Neuron (in vitro differentiated cells): Measurements from ENCODE around the gene BAHCC1.
"Not testable (repeated sequence)": the region's sequence is repeated elsewhere in the genome, so short reads cannot be mapped to it uniquely, and the experiment has no call there.

Source experiments
- H2AFZ ChIP-seq: one replicate; pipeline ENCODE4 v1.6.1; 2013; ENCODE audit warnings: low read depth, mild to moderate bottlenecking, inconsistent platforms, low read length, moderate library complexity
- H3K27me3 ChIP-seq: one replicate; pipeline ENCODE4 v1.6.1; 2013; ENCODE audit warnings: low read length; ENCODE audit not compliant: insufficient read depth
- H3K36me3 ChIP-seq: one replicate; pipeline ENCODE4 v1.6.1; 2013; ENCODE audit warnings: low read length; ENCODE audit not compliant: insufficient read depth
- H3K4me1 ChIP-seq: one replicate; pipeline ENCODE4 v1.6.1; 2013; ENCODE audit warnings: low read length; ENCODE audit not compliant: insufficient read depth
- H3K4me3 ChIP-seq: 2 replicates; pipeline ENCODE4 v1.5.1; 2013; ENCODE audit warnings: mild to moderate bottlenecking, low read length, moderate library complexity
- H3K9me3 ChIP-seq: one replicate; pipeline ENCODE4 v1.6.1; 2013; ENCODE audit warnings: low read length

BAHCC1 gene

DNA sequence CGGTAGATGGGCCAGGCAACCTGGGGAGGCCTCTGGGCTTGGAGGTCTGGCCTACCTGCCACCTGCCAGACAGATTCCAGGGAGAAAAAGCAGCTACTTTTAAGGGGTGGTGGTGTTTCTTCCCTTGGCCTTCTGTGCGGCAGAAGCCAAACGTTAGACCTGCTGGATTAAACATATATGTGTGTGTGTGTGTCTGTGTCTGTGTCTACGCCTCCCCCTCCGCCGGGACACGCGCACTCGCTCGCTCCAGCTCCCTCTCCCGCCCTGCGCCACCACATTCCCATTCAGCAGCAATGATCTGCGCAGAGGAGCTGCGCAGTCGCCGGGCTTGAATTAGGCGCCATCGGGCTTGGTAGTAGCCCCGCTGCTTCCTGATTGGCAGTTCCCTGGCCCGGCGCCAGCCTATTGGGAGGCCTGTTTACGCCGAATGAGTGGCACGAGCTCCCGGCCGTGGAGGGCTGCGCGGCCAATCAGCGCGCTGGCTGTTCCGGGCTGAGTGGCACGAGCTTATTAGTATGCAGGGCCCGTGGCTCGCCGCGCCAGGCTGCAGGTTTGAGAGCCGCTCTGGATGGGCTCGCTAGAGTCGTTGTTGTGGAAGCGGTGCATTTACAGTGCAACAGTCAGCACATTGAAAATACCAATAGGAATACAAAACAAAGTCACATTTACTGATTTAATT, at the start of gene BAHCC1:
BAHCC1 (plus strand) TSS at position 537 of the 679 bp plus-strand sequence. CDS start 4,283 bp downstream, outside the sequence.
- Histone ChIP-seq H3K4me1 (peaks cover 48% of the 10 kb centered on the region), H2AFZ (no peak within 1 kb of the TSS), H3K27me3 (no peaks in the 10 kb centered on the region), H3K9me3 (no peaks in the 10 kb centered on the region), H3K36me3 (peaks cover 4% of the 10 kb centered on the region), H3K4me3 (peak within 1 kb of the TSS; percentile 62)

DNA sequence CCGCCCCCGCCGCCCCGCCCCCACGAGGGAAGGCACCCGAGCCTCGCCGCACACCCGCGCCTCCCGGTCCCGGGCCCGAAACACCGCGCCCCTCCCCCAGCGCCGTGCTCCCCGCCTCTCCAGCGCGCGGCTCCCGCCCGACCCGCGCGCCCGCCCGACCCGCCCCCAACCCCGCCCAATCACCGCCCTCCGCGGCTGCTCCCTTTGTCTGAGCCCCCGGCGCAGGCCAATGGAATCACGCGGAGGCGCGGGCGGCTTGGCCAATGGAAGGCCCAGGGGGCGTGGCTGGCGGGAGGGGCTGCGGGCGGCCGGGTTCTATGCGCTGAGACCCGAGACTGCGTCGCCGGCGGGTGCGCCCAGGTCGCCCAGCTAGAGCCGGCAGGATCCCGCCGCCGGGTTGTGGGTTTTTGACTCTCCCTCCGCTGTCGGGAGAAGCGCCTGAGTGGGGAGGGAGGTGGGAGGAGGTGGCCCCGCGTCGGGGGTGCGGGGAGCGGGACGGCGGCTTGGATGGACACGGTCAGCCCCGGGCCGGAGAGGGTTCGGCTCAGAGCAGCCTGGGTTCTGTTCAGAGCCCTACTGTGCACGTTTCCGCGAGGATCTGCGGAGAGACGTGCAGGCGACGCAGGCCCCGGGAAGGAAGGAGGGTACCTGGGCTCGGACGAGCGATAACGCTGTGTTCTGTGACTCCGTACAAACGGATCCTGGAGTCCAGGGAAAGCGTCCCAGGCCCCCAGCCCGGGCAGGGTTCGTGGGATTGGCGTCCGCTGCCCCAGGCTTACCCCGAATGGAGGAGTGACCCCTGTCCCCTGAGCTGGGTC, 49.0 kb upstream of the BAHCC1 start:
- Histone ChIP-seq H3K27me3 (no peaks in the 10 kb centered on the region), H3K4me3 (peak overlapping the region; percentile 67), H2AFZ (no peak overlapping the region), H3K9me3 (no peaks in the 10 kb centered on the region), H3K36me3 (no peaks in the 10 kb centered on the region), H3K4me1 (peaks cover 43% of the 10 kb centered on the region)

DNA sequence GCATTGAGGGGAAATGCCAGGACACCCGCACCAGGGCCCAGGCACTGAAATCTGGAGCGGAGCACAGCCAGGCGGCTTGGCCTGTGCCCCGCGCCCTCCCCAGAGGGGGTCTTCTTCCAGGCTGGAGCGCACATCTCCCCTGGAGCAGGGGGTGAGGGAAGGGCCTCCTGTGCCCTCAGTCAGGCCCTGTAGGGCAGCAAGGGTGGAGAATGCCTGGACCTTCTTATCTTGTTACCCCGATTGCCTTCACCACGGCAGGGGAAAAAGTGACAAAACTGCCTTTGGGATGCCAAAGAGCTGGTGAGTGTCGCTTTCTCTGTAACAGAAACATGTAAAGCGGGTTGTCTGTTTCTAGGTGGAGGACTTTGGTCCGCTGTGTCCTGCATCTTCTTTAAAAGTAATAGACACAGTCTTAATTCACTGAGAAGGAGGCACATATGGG, 48.3 kb upstream of the BAHCC1 start:
- Histone ChIP-seq H3K4me1 (peaks cover 36% of the 10 kb centered on the region), H3K27me3 (no peaks in the 10 kb centered on the region), H3K9me3 (no peaks in the 10 kb centered on the region), H3K36me3 (no peaks in the 10 kb centered on the region), H2AFZ (no peak overlapping the region), H3K4me3 (peak overlapping the region; percentile 67)

DNA sequence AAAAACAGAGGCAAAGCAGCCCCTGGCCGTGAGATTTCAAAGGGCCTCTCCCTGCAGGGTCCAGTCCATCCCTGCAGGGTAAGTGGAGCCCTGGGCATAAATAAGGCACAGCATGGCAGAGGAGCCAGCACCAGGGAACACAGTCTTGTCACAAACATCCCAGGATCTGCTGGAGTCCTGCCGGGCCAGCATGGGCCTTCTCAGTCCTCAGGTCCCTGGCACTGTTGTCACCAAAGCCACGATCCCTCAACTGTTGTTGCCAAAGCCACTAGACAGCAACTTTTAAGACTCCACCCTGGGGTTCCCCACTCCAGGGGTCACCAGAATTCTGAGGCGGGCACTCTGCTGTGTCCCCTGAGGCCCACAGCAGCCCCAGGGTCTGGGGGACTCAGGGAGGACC, 47.8 kb upstream of the BAHCC1 start:
- Histone ChIP-seq H2AFZ (no peak overlapping the region), H3K9me3 (no peaks in the 10 kb centered on the region), H3K36me3 (no peaks in the 10 kb centered on the region), H3K4me1 (peaks cover 31% of the 10 kb centered on the region), H3K27me3 (no peaks in the 10 kb centered on the region), H3K4me3 (no peak overlapping the region)

DNA sequence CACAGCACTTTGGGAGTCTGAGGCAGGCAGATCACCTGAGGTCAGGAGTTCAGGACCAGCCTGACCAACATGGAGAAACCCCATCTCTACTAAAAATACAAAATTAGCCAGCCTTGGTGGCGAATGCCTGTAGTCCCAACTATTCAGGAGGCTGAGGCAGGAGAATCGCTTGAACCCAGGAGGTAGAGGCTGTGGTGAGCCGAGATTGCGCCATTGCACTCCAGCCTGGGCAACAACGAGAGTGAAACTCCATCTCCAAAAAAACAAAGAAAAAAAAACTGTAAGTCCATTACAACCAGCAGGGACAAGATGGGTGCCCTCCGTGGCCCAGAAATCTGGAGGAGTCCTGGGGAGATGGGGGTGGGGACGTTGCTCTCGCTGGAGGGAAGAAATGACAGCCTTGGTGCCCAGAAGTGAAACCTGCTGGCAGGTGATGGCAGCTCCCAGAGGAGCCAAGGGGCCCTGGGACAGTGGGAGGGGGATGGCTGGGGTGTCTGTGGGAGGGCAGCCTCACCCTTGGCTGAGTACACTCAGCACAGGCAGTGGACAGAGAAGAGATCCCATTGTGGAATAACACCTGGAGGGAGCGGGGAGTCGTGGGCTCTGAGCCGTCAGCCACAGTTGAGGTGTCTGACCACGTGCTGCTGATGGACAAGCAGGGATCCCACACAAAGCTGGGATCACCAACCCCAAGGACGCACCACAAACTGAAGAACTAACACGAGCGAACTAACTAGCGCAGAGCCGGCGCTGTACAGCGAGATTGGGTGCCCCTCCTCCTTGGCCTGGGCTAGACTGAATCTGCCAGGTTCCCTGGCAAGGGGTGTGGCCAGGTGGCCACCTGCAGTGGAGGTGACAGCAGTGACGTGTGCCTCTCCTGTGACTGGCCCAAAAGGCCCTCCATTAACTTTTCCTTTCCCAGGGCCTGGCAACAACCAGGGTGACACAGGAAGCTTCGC, 46.9 kb upstream of the BAHCC1 start:
- Histone ChIP-seq H3K4me3 (no peak overlapping the region), H3K36me3 (no peaks in the 10 kb centered on the region), H3K9me3 (no peaks in the 10 kb centered on the region), H2AFZ (no peak overlapping the region), H3K4me1 (peaks cover 27% of the 10 kb centered on the region), H3K27me3 (no peaks in the 10 kb centered on the region)

DNA sequence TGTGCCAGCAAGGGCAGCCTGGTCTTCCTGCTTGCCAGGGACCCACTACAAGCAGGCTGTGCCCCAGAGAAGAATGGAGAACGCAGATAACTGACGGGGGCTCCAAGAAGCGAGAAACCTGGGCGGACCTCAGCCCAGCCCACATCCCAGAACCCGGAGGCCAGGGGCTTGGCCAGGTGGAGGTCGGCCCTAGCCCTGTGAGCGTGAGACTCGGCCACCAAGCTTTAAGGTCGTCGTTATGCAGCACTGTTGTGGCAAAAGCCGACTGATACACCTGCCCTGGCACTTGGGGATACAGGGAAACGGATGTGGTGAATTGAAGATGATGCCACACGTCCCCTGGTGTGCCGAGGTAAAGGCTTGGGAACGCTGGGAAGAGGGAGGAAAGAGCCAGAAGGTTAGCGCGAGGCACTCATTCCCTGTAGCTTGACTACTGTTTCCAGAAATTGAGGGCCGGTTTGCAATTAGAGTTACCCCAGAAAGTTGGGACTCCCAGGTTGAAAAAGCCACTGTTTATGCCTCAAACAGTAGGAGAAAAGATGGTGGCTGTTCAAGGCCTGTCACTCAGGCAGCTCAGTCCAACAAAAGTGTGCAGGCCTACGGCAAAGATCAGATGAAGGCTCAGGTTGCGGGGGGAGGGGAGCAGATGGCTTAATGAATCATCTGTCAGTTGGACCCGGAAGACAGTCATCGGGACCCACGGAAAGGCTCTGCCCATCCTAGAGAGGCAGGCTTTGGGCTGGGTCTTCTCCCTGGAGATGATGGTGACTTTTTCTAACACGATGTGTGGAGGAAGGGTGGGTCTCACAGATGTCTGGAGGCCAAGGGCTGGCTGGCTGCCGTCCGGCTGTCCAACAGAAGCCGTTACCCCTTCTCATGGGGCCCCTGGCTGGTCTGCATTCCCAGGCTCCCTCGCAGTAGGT, 45.6 kb upstream of the BAHCC1 start:
- Histone ChIP-seq H3K4me3 (no peak overlapping the region), H3K9me3 (no peaks in the 10 kb centered on the region), H3K36me3 (no peaks in the 10 kb centered on the region), H2AFZ (no peak overlapping the region), H3K4me1 (peaks cover 27% of the 10 kb centered on the region), H3K27me3 (peaks cover 3% of the 10 kb centered on the region)

DNA sequence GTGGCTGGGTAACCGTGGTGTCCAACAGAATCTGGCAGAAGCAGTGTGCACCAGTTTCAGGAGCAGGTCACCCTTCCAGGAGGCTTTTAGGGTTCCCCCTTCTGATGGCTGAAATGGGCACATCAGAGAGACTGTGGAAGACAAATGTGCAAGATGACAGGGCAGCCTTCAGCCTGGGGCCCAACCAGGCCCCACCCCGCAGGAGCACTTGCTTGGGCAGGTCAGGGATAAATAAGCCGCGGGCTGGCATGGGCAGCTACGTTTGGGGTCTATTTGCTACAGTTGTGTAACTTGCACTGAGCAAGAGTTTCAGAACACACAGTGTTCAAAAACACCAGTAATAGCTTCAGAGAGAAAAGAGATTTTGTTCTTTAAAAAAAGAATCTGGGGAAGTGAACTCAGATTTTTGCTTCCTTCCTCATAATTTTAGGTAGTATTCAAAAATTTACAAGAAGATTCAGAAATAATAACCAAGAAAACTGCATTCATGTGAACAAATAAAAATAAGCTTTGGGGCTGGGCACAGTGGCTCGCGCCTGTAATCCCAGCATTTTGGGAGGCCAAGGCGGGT, 44.9 kb upstream of the BAHCC1 start:
- Histone ChIP-seq H3K4me3 (no peak overlapping the region), H3K36me3 (no peaks in the 10 kb centered on the region), H2AFZ (no peak overlapping the region), H3K27me3 (peaks cover 3% of the 10 kb centered on the region), H3K9me3 (no peaks in the 10 kb centered on the region), H3K4me1 (peaks cover 27% of the 10 kb centered on the region)

DNA sequence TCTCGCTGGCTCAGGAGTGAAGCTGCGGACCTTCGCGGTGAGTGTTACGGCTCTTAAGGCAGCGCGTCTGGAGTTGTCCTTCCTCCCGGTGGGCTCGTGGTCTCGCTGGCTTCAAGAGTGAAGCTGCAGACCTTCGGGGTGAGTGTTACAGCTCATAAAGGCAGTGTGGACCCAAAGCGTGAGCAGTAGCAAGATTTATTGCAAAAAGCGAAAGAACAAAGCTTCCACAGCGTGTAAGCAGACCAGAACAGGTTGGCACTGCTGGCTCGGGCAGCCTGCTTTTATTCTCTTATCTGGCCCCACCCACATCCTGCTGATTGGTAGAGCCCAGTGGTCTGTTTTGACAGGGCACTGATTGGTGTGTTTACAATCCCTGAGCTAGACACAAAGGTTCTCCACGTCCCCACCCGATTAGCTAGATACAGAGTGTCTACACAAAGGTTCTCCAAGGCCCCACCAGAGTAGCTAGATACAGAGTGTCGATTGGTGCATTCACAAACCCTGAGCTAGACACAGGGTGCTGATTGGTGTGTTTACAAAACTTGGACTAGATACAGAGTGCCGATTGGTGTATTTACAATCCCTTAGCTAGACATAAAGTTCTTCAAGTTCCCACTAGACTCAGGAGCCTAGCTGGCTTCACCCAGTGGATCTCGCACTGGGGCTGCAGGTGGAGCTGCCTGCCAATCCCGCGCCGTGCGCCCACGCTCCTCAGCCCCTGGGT, 43.8 kb upstream of the BAHCC1 start:
- not testable (repeated sequence) for H3K9me3 ChIP-seq, H3K4me3 ChIP-seq, H3K27me3 ChIP-seq, H3K36me3 ChIP-seq, H2AFZ ChIP-seq
- peaks cover 26% of the 10 kb centered on the region for H3K4me1 ChIP-seq

DNA sequence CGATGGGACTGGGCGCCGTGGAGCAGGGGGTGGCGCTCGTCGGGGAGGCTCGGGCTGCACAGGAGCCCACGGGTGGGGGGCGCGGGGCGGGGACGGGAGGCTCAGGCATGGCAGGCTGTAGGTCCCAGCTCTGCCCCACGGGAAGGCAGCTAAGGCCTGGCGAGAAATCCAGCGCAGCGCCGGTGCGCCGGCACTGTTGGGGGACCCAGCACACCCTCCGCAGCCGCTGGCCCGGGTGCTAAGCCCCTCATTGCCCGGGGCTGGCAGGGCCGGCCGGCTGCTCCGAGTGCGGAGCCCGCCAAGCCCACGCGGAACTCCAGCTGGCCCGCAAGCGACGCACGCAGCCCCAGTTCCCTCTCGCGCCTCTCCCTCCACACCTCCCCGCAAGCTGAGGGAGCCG, 43.2 kb upstream of the BAHCC1 start:
- H3K36me3 ChIP-seq, H3K4me3 ChIP-seq, H2AFZ ChIP-seq, H3K27me3 ChIP-seq, H3K9me3 ChIP-seq: not testable (repeated sequence)
- peaks cover 21% of the 10 kb centered on the region for H3K4me1 ChIP-seq

DNA sequence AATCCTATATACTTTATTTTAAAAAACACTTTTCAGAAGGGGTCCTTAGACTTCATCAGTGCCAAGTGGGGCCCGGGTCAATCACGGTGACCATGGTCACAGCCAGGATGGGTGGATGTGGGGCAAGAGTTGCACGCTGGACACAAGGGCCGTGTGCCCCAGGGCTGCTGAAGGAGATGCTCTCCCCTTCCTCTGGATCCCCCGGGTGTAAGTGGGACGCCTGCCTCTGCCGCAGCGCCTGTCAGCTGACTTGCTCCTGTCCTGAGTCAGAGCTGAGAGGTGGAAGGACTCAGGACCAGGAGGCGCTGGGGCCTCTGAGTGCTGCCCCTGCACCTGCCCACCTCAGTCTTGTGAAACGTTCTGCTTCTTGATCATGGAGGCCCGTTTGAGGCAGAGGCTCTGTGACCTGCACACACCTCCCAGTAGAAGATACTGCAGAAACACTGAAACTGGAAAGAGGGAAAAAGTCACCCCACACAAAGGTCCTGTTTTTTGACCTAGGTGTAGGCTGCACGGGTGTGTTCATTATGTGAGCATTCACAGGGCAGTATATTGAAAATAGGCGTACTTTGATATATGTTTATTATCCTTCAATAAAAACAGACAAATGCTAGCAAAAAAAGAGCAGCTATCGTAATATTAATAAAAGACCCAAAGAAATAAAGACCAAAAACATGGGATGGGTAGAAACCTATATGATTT, 40.9 kb upstream of the BAHCC1 start:
- Histone ChIP-seq H3K27me3 (peaks cover 3% of the 10 kb centered on the region), H3K4me1 (peaks cover 12% of the 10 kb centered on the region), H3K9me3 (peaks cover 2% of the 10 kb centered on the region), H3K36me3 (no peaks in the 10 kb centered on the region), H3K4me3 (no peak overlapping the region), H2AFZ (no peak overlapping the region)

DNA sequence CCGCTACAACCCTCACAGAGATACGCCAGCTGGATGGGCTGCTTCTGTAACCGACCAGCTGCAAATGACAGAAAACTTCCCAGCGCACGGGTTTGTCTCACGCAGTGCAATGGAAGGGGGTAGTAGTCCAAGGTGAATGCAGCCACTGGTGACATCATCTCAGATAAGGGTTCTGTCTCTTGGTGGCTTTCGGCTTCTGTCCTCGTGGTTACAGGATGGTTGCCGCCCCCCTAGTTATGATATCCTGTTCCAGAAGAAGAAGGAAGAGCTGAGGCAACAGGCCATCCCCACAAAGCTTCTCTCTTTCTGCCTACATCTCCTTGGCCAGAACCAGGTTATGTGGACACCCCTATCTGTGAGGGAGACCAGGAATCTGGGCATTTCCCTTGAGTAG, 40.3 kb upstream of the BAHCC1 start:
- H3K27me3 ChIP-seq = peaks cover 3% of the 10 kb centered on the region
- H2AFZ ChIP-seq = no peak overlapping the region
- H3K9me3 ChIP-seq = peaks cover 2% of the 10 kb centered on the region
- no peak overlapping the region for H3K4me3 ChIP-seq
- no peaks in the 10 kb centered on the region for H3K36me3 ChIP-seq
- peaks cover 7% of the 10 kb centered on the region for H3K4me1 ChIP-seq
